DOHH2 (cell line): ENCODE measurements around the gene GPC5.

ENCODE experiments used
- CTCF ChIP-seq: fragments of 200-600 bp; sonication (generic); IDR thresholded peaks from one replicate; pipeline ENCODE4 v1.5.1; 2014; ENCODE audit warnings: antibody characterized with exemption, mild to moderate bottlenecking, low read depth, low read length; ENCODE audit not compliant: poor library complexity, severe bottlenecking
- EZH2phosphoT487 ChIP-seq: fragments of 200-600 bp; sonication (generic); IDR thresholded peaks from 2 replicates; pipeline ENCODE4 v1.6.1; 2017; ENCODE audit warnings: borderline replicate concordance, mild to moderate bottlenecking, antibody characterized with exemption, low read length, moderate library complexity, mixed read lengths

GRCh38 chr13:92873029-92873428 is 1474.6 kb downstream of the GPC5 start:
- TF ChIP-seq CTCF: no peak
- TF ChIP-seq EZH2phosphoT487: no peak
